ENCODE results near the gene ATP8A2.

ATP8A2 gene

GRCh38 chr13:26025196-26025595, 653.4 kb downstream of the ATP8A2 start:
- CTCF ChIA-PET, result no interaction called here
- POLR2A ChIA-PET, result no interaction called here
- no peak for TF ChIP-seq CTCF (IDR thresholded peaks at IDR 0.05; ENCODE audit: control extremely low read depth, extremely low read depth, low read depth, missing control alignments)
- DNase-seq (ENCODE audit: extremely low spot score), result no peak

GRCh38 chr13:26025771-26026170, 654.0 kb downstream of the ATP8A2 start:
- POLR2A ChIA-PET, result no interaction called here
- CTCF ChIA-PET, result interaction anchor here (0.7 kb wide), 1 partner anchor 33 kb away, joined by 3 read pairs; no protein-coding TSS in a partner anchor
- TF ChIP-seq CTCF (IDR thresholded peaks at IDR 0.05; ENCODE audit: control extremely low read depth, extremely low read depth, low read depth, missing control alignments), result no peak
- no peak for DNase-seq (ENCODE audit: extremely low spot score)

GRCh38 chr13:26026211-26026610, 654.4 kb downstream of the ATP8A2 start:
- DNase-seq (ENCODE audit: extremely low spot score), result no peak
- no peak for TF ChIP-seq CTCF (IDR thresholded peaks at IDR 0.05; ENCODE audit: control extremely low read depth, extremely low read depth, low read depth, missing control alignments)
- CTCF ChIA-PET, result interaction anchor here (0.7 kb wide), 1 partner anchor 32 kb away, joined by 3 read pairs; no protein-coding TSS in a partner anchor
- POLR2A ChIA-PET, result no interaction called here

GRCh38 chr13:26029581-26030136, 657.9 kb downstream of the ATP8A2 start:
- POLR2A ChIA-PET, result no interaction called here
- no peak for DNase-seq (ENCODE audit: extremely low spot score)
- TF ChIP-seq CTCF (IDR thresholded peaks at IDR 0.05; ENCODE audit: control extremely low read depth, extremely low read depth, low read depth, missing control alignments), result no peak
- CTCF ChIA-PET, result interaction anchor here (1.2 to 1.6 kb wide), 3 partner anchors 10 to 115 kb away, joined by 3 to 5 read pairs (median 4); no protein-coding TSS in a partner anchor

GRCh38 chr13:26030331-26030730, 658.6 kb downstream of the ATP8A2 start:
- no peak for DNase-seq (ENCODE audit: extremely low spot score)
- ChIA-PET CTCF (interaction anchor here (1.6 kb wide), 1 partner anchor 13 kb away, joined by 5 read pairs; no protein-coding TSS in a partner anchor), POLR2A (no interaction called here)
- no peak for TF ChIP-seq CTCF (IDR thresholded peaks at IDR 0.05; ENCODE audit: control extremely low read depth, extremely low read depth, low read depth, missing control alignments)

GRCh38 chr13:26034018-26034417, 662.2 kb downstream of the ATP8A2 start:
- POLR2A ChIA-PET, result no interaction called here
- DNase-seq (ENCODE audit: extremely low spot score), result no peak
- CTCF ChIA-PET, result no interaction called here
- no peak for TF ChIP-seq CTCF (IDR thresholded peaks at IDR 0.05; ENCODE audit: control extremely low read depth, extremely low read depth, low read depth, missing control alignments)
